ENCODE measurements around the gene POLN.

POLN gene

GRCh38 chr4:2151544-2151943 is 90.4 kb downstream of the POLN start:
- H3K36me3 ChIP-seq (ENCODE audit: control insufficient read depth, insufficient read depth, low read length) = no peaks in the 10 kb centered on the region
- H3K27ac ChIP-seq (ENCODE audit: low read depth, low read length) = no peak overlapping the region
- H3K27me3 ChIP-seq (ENCODE audit: control insufficient read depth, insufficient read depth, low read length) = peaks cover 15% of the 10 kb centered on the region; the same call in 1 of the 2 replicates
- H3K9me3 ChIP-seq (ENCODE audit: control insufficient read depth, insufficient read depth, low read length) = 0 out of 2 replicates have a peak, but pooled peaks cover 4% of the 10 kb centered on the region
- H3K4me3 ChIP-seq (ENCODE audit: low read depth, low read length) = no peak overlapping the region
- no peaks in the 10 kb centered on the region for H3K4me1 ChIP-seq (ENCODE audit: control insufficient read depth, insufficient read depth, low read length)
- H3K9ac ChIP-seq (ENCODE audit: low read depth, low read length) = no peak overlapping the region

- no peak overlapping the region for H3K4me3 ChIP-seq (ENCODE audit: low read depth, low read length)
- no peaks in the 10 kb centered on the region for H3K4me1 ChIP-seq (ENCODE audit: control insufficient read depth, insufficient read depth, low read length)
- no peak overlapping the region for H3K9ac ChIP-seq (ENCODE audit: low read depth, low read length)
- 0 out of 2 replicates have a peak, but pooled peaks cover 4% of the 10 kb centered on the region for H3K9me3 ChIP-seq (ENCODE audit: control insufficient read depth, insufficient read depth, low read length)
- no peaks in the 10 kb centered on the region for H3K36me3 ChIP-seq (ENCODE audit: control insufficient read depth, insufficient read depth, low read length)
- no peak overlapping the region for H3K27ac ChIP-seq (ENCODE audit: low read depth, low read length)
- peaks cover 26% of the 10 kb centered on the region for H3K27me3 ChIP-seq (ENCODE audit: control insufficient read depth, insufficient read depth, low read length)
Observed at GRCh38 chr4:2150076-2150475, 91.8 kb downstream of the POLN start.

- peak overlapping the region; percentile 56 for H3K27ac ChIP-seq (ENCODE audit: low read depth, low read length)
- H3K4me3 ChIP-seq (ENCODE audit: low read depth, low read length) = no peak overlapping the region
- H3K4me1 ChIP-seq (ENCODE audit: control insufficient read depth, insufficient read depth, low read length) = peaks cover 5% of the 10 kb centered on the region; the same call in 1 of the 2 replicates
- H3K36me3 ChIP-seq (ENCODE audit: control insufficient read depth, insufficient read depth, low read length) = no peaks in the 10 kb centered on the region
- H3K27me3 ChIP-seq (ENCODE audit: control insufficient read depth, insufficient read depth, low read length) = peaks cover 92% of the 10 kb centered on the region
- no peak overlapping the region for H3K9ac ChIP-seq (ENCODE audit: low read depth, low read length)
- no peaks in the 10 kb centered on the region for H3K9me3 ChIP-seq (ENCODE audit: control insufficient read depth, insufficient read depth, low read length)
Observed at GRCh38 chr4:2142630-2143427, 99.1 kb downstream of the POLN start.

GRCh38 chr4:2141762-2142451 is 100.0 kb downstream of the POLN start:
- H3K9ac ChIP-seq (ENCODE audit: low read depth, low read length) = no peak overlapping the region
- H3K9me3 ChIP-seq (ENCODE audit: control insufficient read depth, insufficient read depth, low read length) = no peaks in the 10 kb centered on the region
- H3K27me3 ChIP-seq (ENCODE audit: control insufficient read depth, insufficient read depth, low read length) = peaks cover 92% of the 10 kb centered on the region
- peaks cover 5% of the 10 kb centered on the region; the same call in 1 of the 2 replicates for H3K4me1 ChIP-seq (ENCODE audit: control insufficient read depth, insufficient read depth, low read length)
- no peak overlapping the region for H3K4me3 ChIP-seq (ENCODE audit: low read depth, low read length)
- H3K36me3 ChIP-seq (ENCODE audit: control insufficient read depth, insufficient read depth, low read length) = no peaks in the 10 kb centered on the region
- peak overlapping the region; percentile 56 for H3K27ac ChIP-seq (ENCODE audit: low read depth, low read length)

- H3K9ac ChIP-seq (ENCODE audit: low read depth, low read length) = no peak overlapping the region
- H3K27me3 ChIP-seq (ENCODE audit: control insufficient read depth, insufficient read depth, low read length) = peaks cover 91% of the 10 kb centered on the region
Observed at GRCh38 chr4:2141022-2141761, 100.7 kb downstream of the POLN start.

DNA sequence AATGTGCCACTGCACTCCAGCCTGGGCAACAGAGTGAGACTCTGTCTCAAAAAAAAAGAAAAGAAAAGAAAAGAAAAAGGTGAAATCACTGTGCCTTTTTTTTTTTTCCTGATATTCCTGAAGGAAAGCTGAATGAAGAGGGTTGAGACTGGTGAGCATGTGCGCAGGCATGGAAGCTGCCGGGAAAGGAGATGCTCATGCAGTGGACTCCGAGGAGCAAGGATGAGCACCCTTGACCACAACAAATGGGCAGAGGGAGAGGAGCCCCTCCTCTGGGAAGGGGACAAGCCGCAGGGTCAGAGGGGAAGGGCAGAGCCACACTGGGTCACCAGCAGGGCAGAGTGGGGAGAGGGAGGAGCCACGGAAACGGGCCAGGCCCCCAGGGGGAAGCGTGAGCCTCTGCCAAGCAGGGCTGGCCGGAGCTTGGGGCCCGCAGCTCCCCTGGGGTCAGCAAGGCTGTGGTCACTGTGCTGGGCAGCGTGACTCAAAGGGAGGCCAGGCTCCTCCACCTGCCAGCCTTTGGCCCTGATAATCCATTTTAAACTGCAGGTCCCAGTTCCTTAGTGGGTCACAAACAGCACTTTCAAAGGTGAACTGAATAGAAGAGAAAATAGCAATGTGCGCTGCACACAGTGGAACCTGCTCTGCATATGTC is 102.9 kb downstream of the POLN start:
- H3K4me3 ChIP-seq (ENCODE audit: low read depth, low read length) = no peak overlapping the region
- no peaks in the 10 kb centered on the region for H3K36me3 ChIP-seq (ENCODE audit: control insufficient read depth, insufficient read depth, low read length)
- peaks cover 92% of the 10 kb centered on the region for H3K27me3 ChIP-seq (ENCODE audit: control insufficient read depth, insufficient read depth, low read length)
- no peaks in the 10 kb centered on the region for H3K9me3 ChIP-seq (ENCODE audit: control insufficient read depth, insufficient read depth, low read length)
- no peak overlapping the region for H3K9ac ChIP-seq (ENCODE audit: low read depth, low read length)
- H3K4me1 ChIP-seq (ENCODE audit: control insufficient read depth, insufficient read depth, low read length) = peaks cover 5% of the 10 kb centered on the region; the same call in 1 of the 2 replicates
- H3K27ac ChIP-seq (ENCODE audit: low read depth, low read length) = no peak overlapping the region

More at GRCh38 chr4:2141022-2141761, 100.7 kb downstream of the POLN start:
- H3K27ac ChIP-seq (ENCODE audit: low read depth, low read length) = peak overlapping the region; percentile 51
- H3K36me3 ChIP-seq (ENCODE audit: control insufficient read depth, insufficient read depth, low read length) = no peaks in the 10 kb centered on the region
- no peak overlapping the region for H3K4me3 ChIP-seq (ENCODE audit: low read depth, low read length)
- H3K9me3 ChIP-seq (ENCODE audit: control insufficient read depth, insufficient read depth, low read length) = no peaks in the 10 kb centered on the region
- H3K4me1 ChIP-seq (ENCODE audit: control insufficient read depth, insufficient read depth, low read length) = peaks cover 5% of the 10 kb centered on the region; the same call in 1 of the 2 replicates

DNA sequence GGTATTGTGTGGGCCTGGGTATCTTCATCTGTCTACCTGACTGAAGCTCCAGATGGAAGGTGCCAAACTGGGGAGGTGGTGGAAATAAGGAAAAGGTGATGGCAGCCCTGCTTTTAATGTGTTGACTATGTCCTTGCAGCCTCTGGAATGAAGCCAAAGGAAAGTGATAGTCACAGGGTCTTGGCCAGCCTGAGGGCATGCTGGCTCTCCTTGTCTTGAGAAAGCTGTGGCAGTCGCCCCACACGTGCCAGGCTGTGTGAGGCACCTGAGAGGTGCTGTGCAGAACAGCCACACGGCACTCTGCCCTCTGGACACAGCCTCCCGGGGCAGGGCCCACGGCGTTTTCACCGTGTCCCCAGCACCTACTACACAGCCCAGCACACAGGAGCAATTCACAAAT is 105.2 kb downstream of the POLN start:
- no peak overlapping the region for H3K4me3 ChIP-seq (ENCODE audit: low read depth, low read length)
- no peaks in the 10 kb centered on the region for H3K36me3 ChIP-seq (ENCODE audit: control insufficient read depth, insufficient read depth, low read length)
- no peaks in the 10 kb centered on the region for H3K4me1 ChIP-seq (ENCODE audit: control insufficient read depth, insufficient read depth, low read length)
- H3K9ac ChIP-seq (ENCODE audit: low read depth, low read length) = no peak overlapping the region
- H3K27me3 ChIP-seq (ENCODE audit: control insufficient read depth, insufficient read depth, low read length) = peaks cover 70% of the 10 kb centered on the region
- no peaks in the 10 kb centered on the region for H3K9me3 ChIP-seq (ENCODE audit: control insufficient read depth, insufficient read depth, low read length)
- no peak overlapping the region for H3K27ac ChIP-seq (ENCODE audit: low read depth, low read length)

DNA sequence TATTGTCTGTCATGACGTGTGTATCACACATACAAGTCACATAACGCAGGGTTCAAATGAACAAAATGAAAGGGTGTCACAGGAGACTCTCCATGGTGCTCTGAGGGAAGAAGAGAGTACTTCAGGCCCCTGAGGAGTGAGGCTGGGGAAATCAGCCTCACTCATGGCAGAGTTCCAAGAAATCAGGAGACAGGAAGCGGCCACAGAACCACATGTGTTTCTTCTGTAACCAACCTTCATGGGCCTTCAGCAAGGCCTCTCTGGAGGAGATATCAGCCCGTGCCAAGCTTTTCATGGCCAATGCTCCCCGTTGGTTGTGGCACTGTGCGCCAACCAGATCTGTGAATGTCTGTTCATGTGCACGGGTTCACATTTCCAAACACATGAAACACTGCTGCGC is 106.8 kb downstream of the POLN start:
- no peaks in the 10 kb centered on the region for H3K4me1 ChIP-seq (ENCODE audit: control insufficient read depth, insufficient read depth, low read length)
- H3K4me3 ChIP-seq (ENCODE audit: low read depth, low read length) = no peak overlapping the region
- no peak overlapping the region for H3K9ac ChIP-seq (ENCODE audit: low read depth, low read length)

DNA sequence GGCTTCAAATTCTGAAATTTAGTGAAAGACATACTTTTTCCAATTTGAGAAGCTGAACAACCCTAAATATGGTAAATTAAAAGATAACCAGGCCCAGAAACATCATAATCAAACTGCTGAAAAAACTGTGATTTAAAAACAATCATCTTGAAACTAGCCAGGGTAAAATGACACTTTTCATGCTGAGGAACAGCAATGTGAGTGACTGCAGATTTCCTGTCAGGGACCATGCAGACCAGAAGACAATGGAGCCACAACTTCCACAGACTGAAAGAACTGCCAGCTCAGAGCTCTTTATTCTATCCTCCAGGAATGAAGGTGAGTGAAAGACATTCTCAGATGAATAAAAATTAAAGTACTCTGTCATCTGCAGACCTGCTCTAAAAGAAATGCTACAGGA is 109.5 kb downstream of the POLN start:
- Histone ChIP-seq H3K4me1 (ENCODE audit: control insufficient read depth, insufficient read depth, low read length) (no peaks in the 10 kb centered on the region), H3K36me3 (ENCODE audit: control insufficient read depth, insufficient read depth, low read length) (no peaks in the 10 kb centered on the region), H3K9ac (ENCODE audit: low read depth, low read length) (no peak overlapping the region), H3K27me3 (ENCODE audit: control insufficient read depth, insufficient read depth, low read length) (peaks cover 28% of the 10 kb centered on the region), H3K4me3 (ENCODE audit: low read depth, low read length) (no peak overlapping the region), H3K27ac (ENCODE audit: low read depth, low read length) (no peak overlapping the region), H3K9me3 (ENCODE audit: control insufficient read depth, insufficient read depth, low read length) (no peaks in the 10 kb centered on the region)

More for the DNA sequence above, 106.8 kb downstream of the POLN start:
- H3K27me3 ChIP-seq (ENCODE audit: control insufficient read depth, insufficient read depth, low read length) = peaks cover 53% of the 10 kb centered on the region
- no peaks in the 10 kb centered on the region for H3K9me3 ChIP-seq (ENCODE audit: control insufficient read depth, insufficient read depth, low read length)
- no peak overlapping the region for H3K27ac ChIP-seq (ENCODE audit: low read depth, low read length)
- no peaks in the 10 kb centered on the region for H3K36me3 ChIP-seq (ENCODE audit: control insufficient read depth, insufficient read depth, low read length)

DNA sequence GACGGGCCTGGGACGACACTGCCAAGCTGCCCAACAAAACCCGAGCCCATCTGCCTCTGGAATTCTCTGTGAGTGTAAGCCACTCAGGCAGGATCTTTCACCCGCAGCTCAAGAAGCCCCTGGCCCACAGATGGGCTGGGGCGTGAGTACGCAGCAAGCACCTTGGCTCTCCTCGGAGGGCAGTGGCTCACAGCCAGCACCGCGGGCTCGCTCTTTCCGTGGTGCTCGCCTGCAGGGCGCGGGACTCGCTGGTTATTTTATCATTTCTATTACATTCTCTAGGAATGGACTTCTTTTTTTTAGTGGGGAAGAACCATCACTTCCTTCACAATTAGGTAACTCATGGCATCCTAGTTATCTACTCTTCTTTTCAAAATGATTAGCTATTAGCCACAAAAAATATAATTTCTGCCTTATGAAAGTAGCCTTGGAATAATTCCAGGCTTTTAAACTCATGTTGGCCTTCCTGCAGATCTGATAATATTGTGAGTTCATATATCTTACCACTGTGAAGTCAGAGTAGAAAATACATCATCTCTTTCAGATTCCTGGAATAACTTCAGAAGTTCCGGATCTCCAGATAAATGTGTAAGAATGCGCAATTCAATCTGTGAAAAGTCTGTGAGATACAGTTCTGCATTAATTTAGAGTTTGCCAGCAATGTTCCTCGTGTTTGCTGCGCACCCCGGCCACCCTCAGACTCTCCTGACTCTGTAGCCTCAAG is 114.2 kb downstream of the POLN start:
- no peaks in the 10 kb centered on the region for H3K9me3 ChIP-seq (ENCODE audit: control insufficient read depth, insufficient read depth, low read length)
- no peak overlapping the region for H3K27ac ChIP-seq (ENCODE audit: low read depth, low read length)
- H3K36me3 ChIP-seq (ENCODE audit: control insufficient read depth, insufficient read depth, low read length) = no peaks in the 10 kb centered on the region
- H3K27me3 ChIP-seq (ENCODE audit: control insufficient read depth, insufficient read depth, low read length) = no peaks in the 10 kb centered on the region
- H3K4me3 ChIP-seq (ENCODE audit: low read depth, low read length) = no peak overlapping the region
- no peaks in the 10 kb centered on the region for H3K4me1 ChIP-seq (ENCODE audit: control insufficient read depth, insufficient read depth, low read length)
- no peak overlapping the region for H3K9ac ChIP-seq (ENCODE audit: low read depth, low read length)
